ENCODE measurements around the gene SMC4. TPM values are rescaled to one million over a fixed set of nuclear protein-coding genes. Genes with fewer than 3 reads are reported as not detected.

The SMC4 gene
- total and polyA plus RNA-seq, 12 donors: 10.5 to 71.7 (median 25.4) TPM

DNA sequence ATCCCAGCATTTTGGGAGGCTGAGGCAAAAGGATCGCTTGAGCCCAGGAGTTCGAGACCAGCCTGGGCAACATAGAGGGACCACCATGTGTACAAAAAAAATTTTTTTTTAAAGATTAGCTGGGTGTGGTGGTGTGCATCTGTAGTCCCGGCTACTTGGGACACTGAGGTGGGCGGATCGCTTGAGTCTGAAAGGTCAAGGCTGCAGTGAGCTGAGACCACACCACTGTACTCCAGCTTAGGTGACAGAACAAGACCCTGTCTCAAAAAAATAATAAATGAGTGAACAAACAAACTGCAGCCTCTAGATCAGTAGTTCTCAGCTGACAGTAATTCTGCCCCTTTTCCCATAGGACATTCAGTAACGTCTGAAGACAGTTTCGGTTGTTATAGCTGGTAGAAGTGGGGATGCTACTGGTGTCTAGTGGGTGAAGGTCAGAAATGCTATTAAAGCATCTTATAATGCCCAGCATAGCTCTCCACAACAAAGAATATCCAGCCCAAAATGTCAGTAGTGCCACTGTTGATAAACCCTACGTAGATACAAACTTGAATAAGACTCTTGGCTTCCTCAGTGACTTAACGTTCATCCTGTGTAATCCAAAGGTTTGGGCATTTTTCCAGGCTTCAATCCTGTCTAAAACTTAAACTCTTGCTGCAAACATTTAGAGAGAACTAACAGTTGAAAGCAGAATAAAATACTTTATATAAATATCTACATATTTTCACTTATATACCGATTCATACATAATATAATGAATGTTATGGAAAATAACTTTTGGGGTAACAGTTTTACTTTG is 10.6 kb downstream of the SMC4 start:
- intact Hi-C loops (cut with DNase I): loop anchor here (5.0 to 10.0 kb wide), 3 partner anchors 245 to 378 kb away; no protein-coding TSS in a partner anchor
- Histone ChIP-seq H3K27ac (no peak overlapping the region), H3K4me3 (no peak overlapping the region), H3K9me3 (replicated peaks in 1 of 3) (no peaks in the 10 kb centered on the region), H3K4me1 (replicated peaks in 1 of 2) (no peaks in the 10 kb centered on the region), H3K27me3 (no peaks in the 10 kb centered on the region), H3K36me3 (replicated peaks in 1 of 2) (no peaks in the 10 kb centered on the region)
- 76 to 83% (median 80%) methylated on average over 10 of the region's 10 CpGs for WGBS, 4 donors
- DNase-seq: no peak
- TF ChIP-seq, protein P1, sequence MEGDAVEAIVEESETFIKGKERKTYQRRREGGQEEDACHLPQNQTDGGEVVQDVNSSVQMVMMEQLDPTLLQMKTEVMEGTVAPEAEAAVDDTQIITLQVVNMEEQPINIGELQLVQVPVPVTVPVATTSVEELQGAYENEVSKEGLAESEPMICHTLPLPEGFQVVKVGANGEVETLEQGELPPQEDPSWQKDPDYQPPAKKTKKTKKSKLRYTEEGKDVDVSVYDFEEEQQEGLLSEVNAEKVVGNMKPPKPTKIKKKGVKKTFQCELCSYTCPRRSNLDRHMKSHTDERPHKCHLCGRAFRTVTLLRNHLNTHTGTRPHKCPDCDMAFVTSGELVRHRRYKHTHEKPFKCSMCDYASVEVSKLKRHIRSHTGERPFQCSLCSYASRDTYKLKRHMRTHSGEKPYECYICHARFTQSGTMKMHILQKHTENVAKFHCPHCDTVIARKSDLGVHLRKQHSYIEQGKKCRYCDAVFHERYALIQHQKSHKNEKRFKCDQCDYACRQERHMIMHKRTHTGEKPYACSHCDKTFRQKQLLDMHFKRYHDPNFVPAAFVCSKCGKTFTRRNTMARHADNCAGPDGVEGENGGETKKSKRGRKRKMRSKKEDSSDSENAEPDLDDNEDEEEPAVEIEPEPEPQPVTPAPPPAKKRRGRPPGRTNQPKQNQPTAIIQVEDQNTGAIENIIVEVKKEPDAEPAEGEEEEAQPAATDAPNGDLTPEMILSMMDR (IDR thresholded peaks at IDR 0.05): no peak
- no peak for TF ChIP-seq POLR2A (IDR thresholded peaks at IDR 0.05)

DNA sequence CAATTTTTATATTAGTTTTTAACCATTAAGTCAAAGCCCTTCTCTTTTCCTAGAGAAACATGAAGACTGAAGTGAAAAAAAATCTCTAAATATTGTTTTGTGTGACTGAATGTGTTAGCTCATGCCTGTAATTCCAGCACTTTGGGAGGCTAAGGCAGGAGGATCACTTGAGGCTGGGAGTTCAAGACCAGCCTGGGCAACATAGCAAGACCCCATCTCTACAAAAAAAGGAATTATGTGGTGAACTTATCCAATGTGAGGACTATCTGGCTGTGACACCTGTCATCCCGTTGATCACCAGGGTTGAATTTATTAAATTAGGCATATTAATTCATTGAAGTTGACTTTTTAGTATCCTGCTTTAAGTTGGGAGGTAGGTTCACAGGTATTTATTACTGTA is 13.0 kb downstream of the SMC4 start:
- Histone ChIP-seq H3K4me1 (replicated peaks in 1 of 2) (no peaks in the 10 kb centered on the region), H3K36me3 (replicated peaks in 1 of 2) (peaks cover 0 to 10% of the 10 kb centered on the region in 2 donors), H3K4me3 (no peak overlapping the region), H3K27ac (no peak overlapping the region), H3K9me3 (replicated peaks in 1 of 3) (no peaks in the 10 kb centered on the region), H3K27me3 (no peaks in the 10 kb centered on the region)
- intact Hi-C loops (cut with DNase I): loop anchor here (5.0 to 10.0 kb wide), 3 partner anchors 248 to 380 kb away; no protein-coding TSS in a partner anchor
- no peak for DNase-seq
- 37 to 89% (median 66%) methylated on average over 1 of the region's 1 CpG for WGBS, 4 donors
- TF ChIP-seq, protein P1 (IDR thresholded peaks at IDR 0.05): no peak
- no peak for TF ChIP-seq POLR2A (IDR thresholded peaks at IDR 0.05)

DNA sequence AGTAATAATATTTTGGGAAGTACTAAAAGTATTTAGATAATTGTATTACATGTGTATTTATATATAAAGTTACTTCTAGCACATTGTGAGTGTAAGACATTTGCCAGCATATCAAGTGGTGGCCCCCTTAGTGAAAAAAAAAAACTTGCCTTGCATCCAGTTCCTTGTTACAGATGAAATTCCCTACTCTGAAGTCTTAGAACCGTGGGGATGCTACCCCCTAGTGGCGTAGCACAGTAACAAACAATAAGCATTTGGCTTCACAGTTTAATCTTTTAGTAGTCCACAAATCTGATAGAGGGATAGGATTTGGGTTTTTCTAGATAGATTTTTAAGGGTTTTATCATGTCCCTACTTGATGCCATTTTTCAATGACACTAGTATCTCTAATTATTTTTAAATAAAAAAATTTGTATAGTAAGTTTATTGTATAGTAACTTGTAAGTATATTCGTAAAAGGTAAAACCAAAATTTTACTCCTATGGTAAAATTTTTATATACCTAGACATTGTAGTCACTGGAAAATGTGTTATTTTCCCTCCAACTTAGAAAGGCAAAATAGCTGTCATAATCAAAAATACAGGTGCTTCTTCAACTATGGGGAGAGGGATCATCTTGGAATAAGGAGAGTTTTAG is 14.3 kb downstream of the SMC4 start:
- WGBS, 4 donors: 36 to 39% (median 39%) methylated on average over 3 of the region's 3 CpGs
- Histone ChIP-seq H3K9me3 (replicated peaks in 1 of 3) (no peaks in the 10 kb centered on the region), H3K27me3 (no peaks in the 10 kb centered on the region), H3K27ac (no peak overlapping the region), H3K4me1 (replicated peaks in 1 of 2) (no peaks in the 10 kb centered on the region), H3K4me3 (no peak overlapping the region), H3K36me3 (replicated peaks in 1 of 2) (peaks cover 0 to 10% of the 10 kb centered on the region in 2 donors)
- TF ChIP-seq, protein P1 (IDR thresholded peaks at IDR 0.05): peak; percentile 40 to 96 (median 82)
- TF ChIP-seq POLR2A (IDR thresholded peaks at IDR 0.05): no peak
- intact Hi-C loops (cut with DNase I): loop anchor here (5.0 to 10.0 kb wide), 3 partner anchors 249 to 381 kb away; no protein-coding TSS in a partner anchor
- peak; percentile 55 to 83 (median 67) for DNase-seq

DNA sequence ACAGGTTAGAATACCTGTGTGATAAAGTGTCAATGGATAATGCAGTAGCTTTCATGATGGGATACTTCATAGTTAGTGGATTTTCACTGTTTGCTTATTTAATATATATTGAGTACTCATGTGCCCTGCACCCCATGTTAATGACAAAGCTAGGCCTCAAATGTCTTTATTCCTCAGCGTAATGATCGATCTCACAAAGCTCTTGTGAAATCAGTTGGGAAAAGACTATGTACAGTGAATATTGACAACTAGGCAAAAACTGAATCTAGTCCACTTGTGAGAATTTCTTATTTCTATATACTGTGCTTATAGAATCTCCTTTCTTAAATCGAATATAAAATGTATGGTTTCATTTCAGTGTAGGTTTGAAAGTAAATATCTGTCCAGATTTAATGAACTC is 17.9 kb downstream of the SMC4 start:
- Histone ChIP-seq H3K4me3 (no peak overlapping the region), H3K4me1 (replicated peaks in 1 of 2) (no peaks in the 10 kb centered on the region), H3K9me3 (replicated peaks in 1 of 3) (no peaks in the 10 kb centered on the region), H3K36me3 (replicated peaks in 1 of 2) (peaks cover 0 to 17% of the 10 kb centered on the region in 2 donors), H3K27ac (no peak overlapping the region), H3K27me3 (no peaks in the 10 kb centered on the region)
- DNase-seq: no peak
- 63 to 97% (median 83%) methylated on average over 3 of the region's 3 CpGs for WGBS, 4 donors
- TF ChIP-seq POLR2A (IDR thresholded peaks at IDR 0.05): no peak
- TF ChIP-seq, protein P1 (IDR thresholded peaks at IDR 0.05): no peak
- intact Hi-C loops (cut with DNase I): loop anchor here (10.0 kb wide), 2 partner anchors 253 to 383 kb away; no protein-coding TSS in a partner anchor

Data from adrenal gland (tissue), 12 donors.